8988T (cell line): ENCODE results near the gene TSHZ2.
"Not testable (repeated sequence)": the region's sequence is repeated elsewhere in the genome, so short reads cannot be mapped to it uniquely, and the experiment has no call there.

Experiments used
- DNase-seq: peaks from one replicate; pipeline ENCODE4 v3.0.0; 2011

The TSHZ2 gene

DNA sequence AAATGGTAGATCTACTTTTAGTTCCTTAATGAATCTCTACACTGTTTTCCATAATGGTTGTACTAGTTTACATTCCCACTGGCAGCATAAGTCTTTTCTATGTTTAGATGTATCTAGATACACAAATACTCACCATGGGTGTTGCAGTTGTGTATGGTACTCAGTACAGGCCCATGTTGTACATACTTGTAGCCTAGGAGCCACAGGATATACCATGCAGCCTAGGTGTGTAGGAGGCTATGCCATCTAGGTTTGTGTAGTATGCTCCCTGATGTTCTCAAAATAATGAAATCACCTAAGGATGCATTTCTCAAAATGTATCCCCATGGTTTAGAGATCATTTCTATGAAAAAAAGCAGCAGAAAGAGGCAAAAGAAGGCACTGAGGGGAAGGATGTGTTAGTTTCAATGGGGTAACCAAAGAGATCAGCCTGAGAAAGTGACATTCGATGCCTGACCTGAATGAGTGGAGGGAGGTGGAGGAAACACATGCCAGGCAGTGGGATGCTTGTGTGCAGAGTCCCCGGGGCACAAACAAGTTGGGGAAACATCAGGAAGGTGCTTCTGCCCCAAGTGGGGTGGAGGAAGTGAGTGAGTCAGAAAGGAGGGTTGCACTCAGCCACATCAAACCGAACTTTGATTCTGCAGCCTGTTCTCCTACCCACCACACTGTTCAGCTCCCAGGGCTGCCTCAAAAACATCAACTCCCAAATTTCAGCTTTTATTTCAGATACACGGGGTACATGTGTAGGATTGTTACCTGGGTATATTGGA lies 430.3 kb downstream of the TSHZ2 start:
- DNase-seq = no peak

DNA sequence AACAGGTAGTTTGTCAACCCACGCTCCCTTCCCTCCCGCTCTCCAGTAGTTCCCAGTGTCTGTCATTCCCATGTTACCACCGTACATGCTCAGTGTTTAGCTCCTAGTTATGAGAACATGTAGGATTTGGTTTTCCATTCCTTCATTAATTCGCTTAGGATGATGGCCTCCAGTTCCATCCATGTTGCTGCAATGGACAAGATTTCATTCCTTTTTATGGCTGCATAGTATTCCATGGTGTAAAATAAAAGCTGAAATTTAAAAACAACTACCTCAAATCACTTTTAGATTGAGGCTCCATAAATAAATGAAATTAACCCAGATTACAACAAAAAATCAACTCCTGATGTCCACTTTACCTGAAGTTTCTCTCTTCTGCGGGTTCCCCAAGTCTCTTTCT lies 430.9 kb downstream of the TSHZ2 start:
- no peak for DNase-seq

DNA sequence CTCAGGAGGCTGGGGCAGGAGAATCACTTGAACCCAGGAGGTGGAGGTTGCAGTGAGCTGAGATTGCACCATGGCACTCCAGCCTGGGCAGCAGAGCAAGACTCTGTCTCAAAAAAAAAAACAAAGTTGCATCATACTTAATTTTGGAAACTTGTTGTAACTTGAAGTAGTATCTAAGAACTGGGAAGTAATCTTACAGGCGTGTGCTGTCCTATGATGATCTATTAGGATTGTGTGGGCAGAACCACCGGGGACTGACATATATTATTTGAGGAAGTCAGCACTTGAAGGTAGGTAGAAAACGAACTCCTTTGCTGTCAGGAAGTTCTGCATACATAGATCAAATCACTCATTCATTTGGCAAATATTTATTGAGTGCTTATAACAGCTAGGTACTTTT lies 433.0 kb downstream of the TSHZ2 start:
- DNase-seq = no peak

DNA sequence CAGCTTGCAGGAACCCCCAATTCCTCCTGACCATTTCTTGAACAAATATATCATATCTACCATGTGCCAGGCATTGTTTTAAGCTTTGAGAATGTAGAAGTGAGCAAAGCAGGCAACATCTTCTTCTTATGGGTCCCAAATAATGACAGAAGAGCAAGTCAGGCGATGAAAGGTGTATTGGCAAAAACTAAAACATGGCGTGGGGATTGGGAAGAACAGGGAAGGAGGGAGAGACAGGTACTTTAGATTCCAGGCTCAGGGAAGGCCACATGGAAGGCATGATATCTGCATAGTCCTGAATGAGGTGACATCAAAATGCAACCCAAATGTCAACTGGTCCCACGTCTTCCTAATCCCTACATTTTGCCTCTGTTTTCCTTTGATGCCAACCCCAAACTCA lies 434.4 kb downstream of the TSHZ2 start:
- DNase-seq = no peak

DNA sequence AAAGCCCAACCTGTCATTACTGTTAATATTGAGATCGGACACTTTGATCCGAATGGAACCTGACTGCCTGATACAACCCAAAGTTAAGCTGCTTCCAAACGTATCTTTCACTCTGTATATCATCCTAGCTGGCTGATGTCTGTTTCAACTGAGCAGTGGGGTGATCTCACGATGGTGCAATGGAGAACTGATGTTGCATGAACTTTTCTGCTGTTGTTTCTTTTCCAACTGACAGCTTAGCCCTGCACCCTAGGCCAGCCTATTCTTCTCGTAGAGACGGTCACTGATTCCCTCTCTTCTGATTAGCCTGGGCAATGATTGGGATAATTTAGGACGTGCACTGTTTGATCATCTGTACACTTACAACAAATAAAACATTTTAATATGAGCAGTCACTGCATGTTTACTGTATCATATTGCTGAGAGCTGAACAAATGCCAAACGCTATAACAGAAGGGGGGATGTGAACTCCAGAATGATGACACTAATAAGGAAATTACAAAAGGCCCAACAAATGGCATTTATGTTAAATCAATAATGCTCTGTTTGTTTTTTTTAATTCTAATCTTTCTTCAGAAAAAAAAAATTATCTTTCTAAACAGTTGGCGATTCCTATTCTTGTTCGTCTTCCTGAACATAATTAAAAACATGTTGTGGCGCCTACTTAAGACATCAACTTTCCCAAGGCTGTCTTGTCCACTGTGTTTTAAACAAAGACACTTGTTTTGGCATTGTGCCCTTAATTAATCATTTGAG lies 436.7 kb downstream of the TSHZ2 start:
- DNase-seq = no peak

- DNase-seq = no peak
These were observed 437.2 kb downstream of the TSHZ2 start for GRCh38 chr20:53409447-53409717.

DNA sequence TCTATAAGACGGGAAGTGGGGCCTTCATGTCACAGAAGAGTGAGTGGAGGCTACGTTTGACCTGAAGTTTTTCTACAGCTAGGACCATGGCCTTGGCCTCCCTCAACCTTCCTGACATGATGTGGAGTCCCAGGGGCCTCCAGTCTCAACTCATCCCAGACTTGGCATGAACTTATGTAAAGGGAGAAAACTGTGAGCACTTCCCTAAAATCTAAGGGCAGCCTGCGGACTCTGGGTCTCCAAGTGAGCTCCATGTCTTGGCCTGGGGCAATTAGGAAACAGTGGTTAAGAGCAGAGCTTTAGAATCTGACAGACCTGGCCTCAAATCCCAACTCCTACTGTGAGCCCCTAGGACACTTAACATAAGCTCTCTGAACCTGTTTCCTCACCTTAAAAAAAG lies 439.0 kb downstream of the TSHZ2 start:
- DNase-seq = no peak

DNA sequence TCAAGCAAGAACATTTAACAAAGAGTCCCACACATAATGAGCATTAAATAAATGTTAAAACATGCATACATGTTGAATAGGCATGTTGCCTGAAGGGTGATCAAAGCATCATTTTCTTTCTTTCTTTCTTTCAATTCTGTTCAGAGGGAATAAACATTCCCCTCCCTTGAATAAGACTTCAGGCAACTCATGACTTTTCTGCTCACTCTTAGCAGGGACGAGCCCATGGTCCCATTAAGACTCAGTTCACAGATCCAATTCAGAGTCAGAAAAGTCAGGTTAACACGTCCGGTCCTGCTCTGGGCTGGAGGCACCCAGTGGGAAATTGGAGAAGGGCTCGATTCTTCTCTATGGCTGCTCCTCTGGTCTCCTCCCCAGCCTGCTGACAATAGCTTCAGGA lies 439.7 kb downstream of the TSHZ2 start:
- no peak for DNase-seq

GRCh38 chr20:53412577-53413185 lies 440.5 kb downstream of the TSHZ2 start:
- DNase-seq = no peak

DNA sequence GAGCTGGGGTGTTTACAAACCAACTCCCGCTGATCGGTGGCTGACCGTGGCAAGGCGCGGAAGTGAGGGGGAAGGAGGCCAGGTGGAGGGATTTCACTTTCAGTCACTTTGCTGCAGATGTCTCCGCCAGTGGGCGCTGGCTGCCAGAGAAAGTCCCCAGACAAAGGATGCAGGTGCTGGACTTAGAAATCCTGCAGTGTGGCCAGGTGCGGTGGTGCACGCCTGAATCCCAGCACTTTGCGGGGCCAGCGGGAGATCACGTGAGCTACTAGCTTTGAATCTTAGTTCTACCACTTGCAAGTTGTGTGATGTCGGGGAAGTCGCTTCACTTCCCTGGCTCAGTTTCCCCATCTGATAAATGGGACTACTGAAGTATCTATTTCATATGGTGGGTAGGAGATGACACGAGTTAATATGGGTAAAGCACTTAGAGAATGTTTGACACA lies 441.1 kb downstream of the TSHZ2 start:
- DNase-seq = peak; percentile 35

GRCh38 chr20:53413845-53414244 lies 441.7 kb downstream of the TSHZ2 start:
- DNase-seq = not testable (repeated sequence)

GRCh38 chr20:53419693-53420460 lies 447.7 kb downstream of the TSHZ2 start:
- DNase-seq = no peak

DNA sequence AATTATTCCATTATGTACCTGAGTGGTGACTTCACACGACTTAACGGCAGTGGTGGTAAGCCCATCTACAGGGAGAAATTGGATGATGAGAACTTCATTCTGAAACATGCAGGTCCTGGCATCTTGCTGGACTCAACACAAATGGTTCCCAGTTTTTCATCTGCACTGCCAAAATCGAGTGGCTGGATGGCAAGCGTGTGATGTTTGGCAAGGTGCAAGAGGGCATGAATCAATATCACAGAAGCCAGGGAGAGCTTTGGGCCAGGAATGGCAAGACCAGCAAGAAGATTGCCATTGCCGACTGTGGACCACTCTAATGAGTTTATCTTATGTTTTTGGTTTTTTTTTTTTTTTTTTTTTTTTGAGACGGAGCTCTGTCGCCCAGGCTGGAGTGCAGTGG lies 449.2 kb downstream of the TSHZ2 start:
- no peak for DNase-seq

- DNase-seq = no peak
These were observed 449.9 kb downstream of the TSHZ2 start for GRCh38 chr20:53422039-53422438.

GRCh38 chr20:53423587-53424146 lies 451.5 kb downstream of the TSHZ2 start:
- DNase-seq = no peak

DNA sequence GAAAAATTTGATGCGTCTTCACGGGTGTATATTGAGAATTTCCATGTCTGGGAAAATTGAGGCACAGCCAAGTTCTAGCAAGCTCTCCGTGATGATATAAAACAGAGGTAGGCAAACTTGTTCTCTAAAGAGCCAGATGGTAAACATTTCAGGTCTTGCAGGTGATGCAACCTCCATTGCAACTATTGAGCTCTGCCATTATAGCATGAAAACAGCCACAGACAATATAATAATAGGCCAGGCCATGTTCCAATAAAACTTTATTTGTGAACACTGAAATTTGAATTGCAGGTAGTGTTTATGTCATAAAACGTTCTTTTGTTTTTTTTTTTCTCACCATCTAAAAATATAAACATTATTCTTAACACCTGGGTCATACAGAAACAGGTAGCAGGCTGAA lies 453.3 kb downstream of the TSHZ2 start:
- no peak for DNase-seq

GRCh38 chr20:53425941-53426340 lies 453.8 kb downstream of the TSHZ2 start:
- no peak for DNase-seq

DNA sequence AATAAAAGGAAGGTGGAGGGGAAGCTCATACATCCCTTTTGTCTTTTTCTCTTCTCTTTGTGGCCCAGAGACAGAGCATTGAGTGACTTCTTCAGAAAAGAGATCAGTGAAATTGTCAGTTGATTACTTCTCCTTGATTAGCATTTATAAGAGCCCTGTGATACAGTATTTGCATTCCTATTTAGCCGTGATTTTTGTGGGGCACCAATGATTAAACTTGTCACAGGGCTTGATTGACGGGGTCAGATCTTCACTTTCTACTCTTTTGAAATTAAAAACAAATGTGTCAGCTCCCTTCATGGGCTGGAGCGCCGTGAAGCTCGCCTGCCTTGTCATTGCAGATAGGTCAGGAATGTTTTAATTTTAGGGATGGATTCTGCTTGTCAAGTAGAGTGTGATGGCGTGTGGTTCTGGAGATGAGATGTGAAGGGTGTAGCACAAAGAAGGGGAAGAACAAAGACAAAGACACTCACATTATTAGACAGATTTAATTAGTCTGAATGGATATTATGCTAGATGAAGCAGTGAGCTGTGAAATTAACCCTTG lies 454.7 kb downstream of the TSHZ2 start:
- no peak for DNase-seq

DNA sequence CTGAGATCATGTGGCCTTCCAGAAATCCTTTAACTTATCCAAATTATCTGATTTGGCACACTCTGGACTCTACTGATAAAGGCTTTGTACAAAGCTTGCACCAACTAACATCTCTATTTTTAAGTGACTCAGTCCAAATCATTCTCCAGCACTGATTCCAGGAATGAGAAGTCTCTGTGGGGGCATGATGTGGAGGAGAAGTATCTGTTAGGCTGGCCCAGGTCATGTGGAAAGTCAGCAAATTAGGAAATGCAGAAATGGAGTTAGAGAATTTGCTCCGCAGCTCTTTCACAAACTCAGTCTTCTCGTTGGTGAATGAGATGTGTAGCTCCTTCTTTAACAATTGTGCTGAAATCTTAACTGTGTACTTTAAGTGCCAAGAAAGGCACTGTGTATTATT lies 455.8 kb downstream of the TSHZ2 start:
- DNase-seq = no peak

DNA sequence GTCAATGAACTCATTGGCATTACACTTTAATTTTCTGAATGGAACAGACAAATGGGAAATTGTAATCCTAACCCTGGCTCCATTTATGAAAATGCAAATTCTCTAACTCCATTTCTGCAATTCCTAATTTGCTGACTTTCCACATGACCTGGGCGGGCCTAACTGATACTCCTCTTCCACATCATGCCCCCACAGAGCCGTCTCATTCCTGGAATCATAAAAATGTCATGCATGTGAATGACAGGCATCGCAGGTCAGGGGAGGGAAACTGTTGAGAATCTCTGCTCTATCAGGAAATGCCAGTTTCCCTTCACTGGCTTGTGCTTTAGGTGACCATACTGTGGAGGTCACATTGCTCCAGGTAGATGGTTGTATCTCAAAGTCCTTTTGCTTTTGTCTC lies 456.4 kb downstream of the TSHZ2 start:
- no peak for DNase-seq

GRCh38 chr20:53428996-53429395 lies 456.8 kb downstream of the TSHZ2 start:
- no peak for DNase-seq

DNA sequence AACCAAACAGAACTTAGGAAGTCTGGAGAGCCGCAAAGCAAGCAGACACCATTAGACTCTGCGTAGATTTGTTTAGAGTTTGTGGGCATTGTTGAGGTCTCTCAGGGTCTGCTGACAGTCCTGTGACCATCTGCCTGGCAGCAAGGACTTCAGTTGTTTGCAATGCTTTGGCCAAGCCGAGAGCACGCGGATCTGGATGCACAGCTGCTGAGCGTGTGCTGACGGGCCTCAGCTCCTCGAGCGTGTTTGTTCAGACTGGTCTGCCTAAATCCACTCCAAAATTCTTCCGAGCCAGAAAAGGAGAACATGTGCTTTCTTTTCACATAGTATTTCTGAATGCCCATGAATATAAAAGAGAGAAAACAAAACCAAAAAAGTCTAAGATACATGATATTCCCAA lies 462.5 kb downstream of the TSHZ2 start:
- no peak for DNase-seq

DNA sequence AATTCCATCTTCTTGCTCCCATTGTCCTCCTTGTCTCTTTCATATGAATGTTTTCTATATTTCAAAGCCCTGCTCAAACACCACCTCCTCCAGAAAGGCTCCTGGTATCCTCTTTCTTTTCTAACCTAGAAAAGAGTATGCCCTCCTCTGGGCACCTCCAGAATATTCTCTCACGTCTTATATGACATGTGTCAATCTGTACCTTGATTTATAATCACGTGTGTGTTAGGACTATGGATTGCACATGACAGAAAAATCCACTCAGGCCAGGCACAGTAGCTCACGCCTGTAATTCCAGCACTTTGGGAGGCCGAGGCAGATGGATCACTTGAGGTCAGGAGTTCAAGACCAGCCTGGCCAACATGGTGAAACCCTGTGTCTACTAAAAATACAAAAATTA lies 464.8 kb downstream of the TSHZ2 start:
- not testable (repeated sequence) for DNase-seq
